T-helper 9 cell (primary cell): ENCODE data around the gene FARS2.
"Not testable (repeated sequence)": the region's sequence is repeated elsewhere in the genome, so short reads cannot be mapped to it uniquely, and the experiment has no call there.

ENCODE experiments used
- DNase-seq: peaks from one replicate; pipeline ENCODE4 v3.0.0-alpha.2; 2020

FARS2 gene

DNA sequence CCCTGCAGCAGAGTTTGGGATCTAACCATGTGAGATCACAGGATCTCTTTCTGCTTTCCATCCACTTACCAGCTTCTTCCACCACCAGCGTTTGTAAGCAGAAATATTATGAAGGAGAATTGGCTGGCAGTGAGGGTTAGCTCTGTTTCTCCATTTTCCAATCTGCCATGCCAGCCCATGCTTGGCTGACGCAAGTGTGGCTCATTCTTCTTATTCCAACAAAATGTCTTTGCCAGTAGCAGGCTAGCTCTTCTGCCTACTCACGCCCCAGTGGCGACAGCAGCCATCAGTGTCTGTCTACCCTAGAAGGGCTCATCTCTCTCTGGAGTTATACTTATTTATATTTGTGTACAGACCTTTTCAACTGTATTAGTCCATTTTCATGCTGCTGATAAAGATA is 286.2 kb downstream of the FARS2 start:
- DNase-seq: no peak

- DNase-seq: no peak
Observed at GRCh38 chr6:5550631-5551030, 289.3 kb downstream of the FARS2 start.

GRCh38 chr6:5552243-5552642 is 290.9 kb downstream of the FARS2 start:
- no peak for DNase-seq

DNA sequence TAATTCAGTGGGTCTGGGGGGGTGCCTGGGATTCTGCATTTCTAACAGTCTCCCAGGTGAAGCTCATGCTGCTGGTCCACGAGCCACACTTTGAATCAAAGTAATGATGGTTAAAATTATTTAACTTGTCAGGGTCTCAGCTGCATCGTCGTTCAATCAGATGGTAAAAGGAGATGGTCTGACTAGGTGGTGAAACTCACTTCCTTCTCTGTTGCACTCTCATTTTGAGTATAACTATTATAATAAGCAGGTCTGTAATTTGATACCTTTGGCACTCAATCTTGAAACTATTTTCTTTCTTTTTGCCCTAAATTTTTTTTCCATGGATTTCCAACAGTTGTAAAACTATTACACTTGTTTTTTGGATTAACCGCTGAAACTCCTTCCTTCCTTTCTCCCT is 292.5 kb downstream of the FARS2 start:
- no peak for DNase-seq

DNA sequence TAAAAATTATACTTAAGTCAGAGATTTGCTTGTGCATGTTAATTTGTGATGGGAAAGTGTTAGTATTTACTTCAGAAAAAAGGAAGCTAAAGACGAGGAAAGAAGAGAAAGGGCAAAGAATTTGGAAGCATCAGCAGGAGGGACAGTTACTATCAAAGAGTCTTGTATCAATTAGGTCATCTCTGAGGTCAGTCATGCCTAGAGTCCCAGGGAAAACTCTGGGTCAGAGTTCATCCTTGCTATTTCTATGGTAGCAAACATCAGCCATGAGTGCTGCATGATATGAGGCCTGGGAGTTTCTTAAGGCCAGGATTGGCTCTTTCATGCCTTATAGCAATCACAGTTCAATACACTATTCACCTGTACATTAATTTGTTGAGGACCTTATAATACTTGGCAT is 292.9 kb downstream of the FARS2 start:
- DNase-seq: no peak

DNA sequence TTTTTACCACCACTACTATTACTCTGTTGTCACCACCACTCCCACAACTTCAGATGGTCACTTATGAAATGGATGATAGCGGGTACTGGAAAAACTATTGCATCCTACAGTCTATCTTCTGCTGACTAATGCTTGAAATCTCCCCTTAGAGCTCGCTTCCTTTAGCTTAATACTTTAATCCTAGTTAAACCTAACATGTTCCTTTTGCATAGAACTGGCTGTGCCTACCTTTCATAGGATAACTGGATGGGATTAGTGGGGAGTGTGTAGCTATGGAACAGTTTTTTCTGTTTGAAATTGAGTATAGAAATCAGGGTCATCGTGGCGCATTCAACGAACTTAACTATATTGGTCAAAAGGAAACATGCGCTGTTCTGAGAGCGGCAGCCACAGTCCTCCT is 294.7 kb downstream of the FARS2 start:
- DNase-seq: no peak

DNA sequence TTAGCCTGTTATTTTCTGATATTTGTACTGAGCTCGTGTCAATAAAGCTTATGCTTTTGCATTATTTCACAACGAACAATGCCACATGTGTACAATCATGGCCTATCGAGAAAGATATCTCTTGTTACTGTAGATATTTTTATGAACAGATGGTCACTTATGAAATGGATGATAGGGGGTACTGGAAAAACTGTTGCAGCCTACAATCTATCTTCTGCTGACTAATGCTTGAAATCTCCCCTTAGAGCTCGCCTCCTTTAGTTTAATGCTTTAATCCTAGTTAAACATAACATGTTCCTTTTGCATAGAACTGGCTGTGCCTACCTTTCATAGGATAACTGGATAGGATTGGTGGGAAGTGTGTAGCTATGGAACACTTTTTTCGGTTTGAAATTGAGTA is 296.2 kb downstream of the FARS2 start:
- no peak for DNase-seq

- DNase-seq: no peak
Observed at GRCh38 chr6:5559651-5560050, 298.3 kb downstream of the FARS2 start.

DNA sequence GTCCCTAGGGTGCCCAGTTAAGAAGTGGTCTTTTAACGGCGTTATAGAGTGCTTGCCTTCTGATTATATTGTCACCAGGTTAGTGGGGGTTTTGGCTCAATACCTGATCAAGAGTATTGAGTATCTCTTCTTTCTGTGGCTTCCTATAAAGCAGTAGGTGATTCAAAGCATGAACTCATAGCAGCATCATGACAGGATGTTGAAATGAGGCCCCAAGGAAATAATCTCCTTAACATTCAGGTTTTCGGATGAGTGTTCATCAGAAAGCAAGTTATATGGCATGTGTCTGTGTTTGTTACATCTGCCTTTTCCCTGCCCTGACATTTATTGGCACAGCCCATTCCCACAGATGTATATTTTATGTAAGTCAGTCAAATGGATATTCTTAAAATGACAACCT is 301.0 kb downstream of the FARS2 start:
- DNase-seq: no peak

- DNase-seq: no peak
Observed at GRCh38 chr6:5563086-5563485, 301.8 kb downstream of the FARS2 start.

GRCh38 chr6:5564746-5565145 is 303.4 kb downstream of the FARS2 start:
- not testable (repeated sequence) for DNase-seq

DNA sequence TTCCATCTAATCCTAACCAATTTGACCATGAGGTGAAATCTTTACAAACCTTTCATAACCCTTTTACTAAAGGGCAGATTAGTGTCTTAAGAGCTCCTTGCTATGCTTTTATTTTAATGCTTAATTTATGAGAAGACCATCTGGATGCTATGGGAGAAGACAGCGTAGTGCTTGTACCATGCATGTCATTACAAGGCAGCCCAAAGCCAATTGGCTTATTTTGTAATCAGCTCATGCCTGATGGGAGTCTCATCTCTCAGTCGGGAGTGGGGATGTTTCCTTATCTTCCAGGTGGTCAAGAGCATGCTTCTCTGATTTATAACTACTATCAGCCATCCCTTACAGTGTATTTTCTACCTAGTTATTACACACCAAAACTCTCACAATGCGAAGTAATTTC is 304.7 kb downstream of the FARS2 start:
- DNase-seq: no peak

DNA sequence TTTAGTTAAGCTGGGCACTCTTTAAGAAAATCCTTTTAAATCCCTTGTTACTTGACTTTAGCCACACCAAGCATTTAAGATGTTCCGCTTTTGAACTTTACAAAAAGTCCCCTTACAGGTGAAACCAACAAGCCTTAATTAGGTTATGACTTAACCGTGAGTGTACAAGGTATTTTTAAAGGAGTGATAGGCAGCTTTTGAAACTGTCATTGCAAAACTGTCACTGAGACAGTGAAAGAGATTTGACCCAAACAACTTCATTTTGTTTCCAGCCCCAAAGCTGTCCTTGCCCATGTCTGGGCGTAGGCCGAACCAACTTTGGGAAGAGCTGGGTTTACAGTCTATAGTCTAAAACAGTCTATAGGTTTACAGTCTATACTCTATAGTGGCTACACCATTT is 305.4 kb downstream of the FARS2 start:
- DNase-seq: no peak

GRCh38 chr6:5567352-5567751 is 306.0 kb downstream of the FARS2 start:
- DNase-seq: no peak

DNA sequence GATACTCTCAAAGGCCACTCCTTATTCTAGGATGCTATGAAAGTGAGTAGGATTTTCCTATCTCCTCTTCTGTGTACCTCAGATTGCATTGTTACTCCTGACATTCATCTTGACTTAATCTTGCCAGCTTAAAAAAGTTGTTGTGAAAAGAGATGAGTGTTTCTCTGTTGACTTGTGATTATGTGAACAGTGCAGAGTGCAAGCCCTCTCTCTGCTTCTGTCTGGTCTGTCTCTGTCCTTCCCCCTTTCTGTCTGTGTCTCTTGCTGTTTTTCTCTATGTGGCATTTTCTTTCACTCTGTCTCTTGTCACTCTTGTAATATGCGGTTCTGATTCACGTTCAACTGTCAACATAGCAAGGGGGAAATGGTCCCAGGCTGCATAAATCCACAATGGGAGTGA is 306.6 kb downstream of the FARS2 start:
- no peak for DNase-seq

DNA sequence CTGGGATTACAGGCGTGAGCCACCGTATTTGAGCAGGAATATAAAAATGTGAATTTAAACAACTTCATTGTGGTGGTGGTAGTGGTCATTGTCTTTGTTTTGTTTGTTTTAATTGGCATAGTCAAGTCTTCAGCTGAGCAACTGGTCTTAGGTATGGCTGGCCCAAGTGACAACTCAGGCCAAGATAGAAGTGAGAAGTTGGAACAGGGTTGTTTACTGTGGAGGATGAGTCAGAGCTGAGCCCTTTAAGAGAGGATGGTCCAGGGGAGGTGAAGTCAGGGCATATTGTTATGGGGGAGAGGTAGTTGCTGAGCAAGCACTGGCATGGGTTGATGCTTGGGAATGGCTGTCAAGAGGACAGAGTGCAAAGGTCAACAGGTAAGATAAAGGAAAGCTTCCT is 308.2 kb downstream of the FARS2 start:
- DNase-seq: no peak

DNA sequence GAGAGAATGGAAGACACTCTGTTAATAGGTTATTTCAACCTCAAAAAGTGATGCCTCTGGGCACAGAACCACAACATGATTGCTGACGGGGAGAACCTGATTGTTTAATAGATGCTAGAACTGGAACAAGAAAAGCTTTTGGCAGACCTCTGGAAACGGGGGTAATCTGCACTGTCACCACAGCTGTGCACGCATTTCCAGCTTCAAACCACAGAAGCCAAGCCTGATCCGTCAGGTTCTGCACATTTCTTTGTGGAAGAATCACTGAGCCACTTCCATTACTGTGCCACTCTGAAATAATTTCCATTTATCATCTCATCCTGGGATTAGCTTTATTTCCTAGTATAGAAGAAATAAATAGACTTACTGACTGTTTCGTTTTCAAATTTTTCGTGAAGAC is 309.3 kb downstream of the FARS2 start:
- no peak for DNase-seq

DNA sequence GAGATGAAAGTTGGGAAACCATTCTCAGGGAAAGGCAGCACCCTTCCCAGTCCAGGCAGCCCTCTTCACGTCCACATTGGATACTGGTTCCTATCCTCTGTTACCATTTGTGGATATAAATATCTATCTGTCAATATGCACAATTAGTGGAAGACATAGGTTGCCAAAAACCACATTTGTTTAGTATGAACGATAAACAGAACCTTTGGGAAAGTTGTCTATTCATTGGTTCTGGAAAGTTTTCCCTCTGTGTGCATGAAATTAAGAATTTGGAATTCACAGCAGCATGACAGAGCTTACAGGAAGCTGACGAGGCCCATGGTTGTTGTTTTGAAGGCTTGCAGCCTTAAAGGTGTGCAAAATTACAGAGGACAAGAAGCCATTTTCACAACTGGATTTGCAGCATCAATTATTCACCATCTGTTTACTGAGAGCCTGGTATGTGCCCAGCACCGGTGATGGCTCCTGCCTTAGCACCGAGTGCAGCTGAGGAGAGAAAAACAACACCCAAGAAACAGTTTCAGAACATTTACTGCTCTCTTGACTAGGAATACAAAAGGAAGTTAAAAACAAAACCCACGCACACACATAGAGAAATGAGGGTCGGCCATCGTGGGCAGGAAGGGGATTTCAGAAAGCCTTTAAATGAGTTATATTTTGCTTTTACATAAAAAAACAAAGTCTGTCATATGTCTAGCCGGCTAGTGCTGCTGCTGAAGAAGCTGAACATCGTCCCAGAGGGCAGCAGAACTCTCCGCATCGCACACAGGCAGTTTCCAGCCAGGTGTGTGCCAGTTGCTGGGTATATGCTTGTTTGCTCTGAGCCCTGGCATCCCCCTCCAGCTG is 319.6 kb downstream of the FARS2 start:
- no peak for DNase-seq

DNA sequence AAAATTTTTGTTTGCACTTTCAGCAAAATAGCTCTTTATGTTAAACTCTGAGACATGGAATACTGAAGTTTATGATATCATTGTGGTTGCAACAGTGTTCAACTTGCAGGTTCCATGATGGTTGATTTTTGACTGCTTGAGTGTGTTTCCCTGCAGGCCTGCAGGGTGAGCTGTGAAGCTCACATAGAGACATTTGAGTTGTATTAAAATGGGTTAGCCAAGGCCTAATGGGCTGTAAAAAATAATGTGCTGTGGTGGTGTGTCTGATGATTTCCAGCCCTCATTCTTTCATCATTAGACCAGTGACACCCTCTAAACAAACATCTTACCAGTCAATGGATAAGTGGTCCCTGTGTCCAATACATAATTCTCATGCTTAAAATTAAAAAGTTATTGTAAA is 321.4 kb downstream of the FARS2 start:
- no peak for DNase-seq

GRCh38 chr6:5583528-5583927 is 322.2 kb downstream of the FARS2 start:
- DNase-seq: no peak

DNA sequence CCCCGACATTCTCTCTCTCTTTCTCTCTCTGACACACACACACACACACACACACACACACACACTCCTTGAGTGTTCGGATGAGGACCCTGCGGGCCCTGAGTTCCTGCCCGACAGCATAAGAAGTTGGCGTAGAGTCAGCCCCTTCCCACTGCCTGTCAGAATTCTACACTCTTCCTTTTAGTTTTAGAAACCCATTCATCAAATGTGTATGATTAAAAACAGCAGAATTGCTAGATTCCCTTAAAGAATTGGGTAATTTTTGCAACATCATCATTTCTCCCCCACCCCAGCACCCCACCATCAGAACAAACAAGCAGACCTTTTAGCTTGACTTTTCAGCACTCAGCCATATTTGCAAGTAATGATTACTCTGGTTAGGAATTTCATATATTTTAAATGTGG is 322.8 kb downstream of the FARS2 start:
- DNase-seq: no peak

DNA sequence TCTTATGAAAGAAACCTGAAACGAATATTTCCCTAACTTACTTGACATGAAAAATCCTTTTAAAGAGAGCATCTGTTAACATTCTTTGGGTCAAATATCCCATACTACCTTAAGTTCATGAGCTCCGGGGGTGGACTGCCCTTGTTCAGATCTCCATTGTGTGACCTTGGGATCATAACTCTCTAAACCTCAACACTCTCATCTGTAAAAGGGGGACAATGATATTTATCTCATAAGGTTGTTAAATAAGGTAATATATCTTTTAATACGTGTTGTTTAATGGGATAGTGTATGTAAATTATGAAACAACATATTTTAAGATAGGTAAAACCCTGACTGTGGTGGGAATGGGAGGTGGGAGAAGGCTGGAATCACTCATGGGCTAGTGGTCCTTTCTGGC is 326.3 kb downstream of the FARS2 start:
- DNase-seq: no peak

- DNase-seq: no peak
Observed at GRCh38 chr6:5589422-5590141, 328.3 kb downstream of the FARS2 start.

DNA sequence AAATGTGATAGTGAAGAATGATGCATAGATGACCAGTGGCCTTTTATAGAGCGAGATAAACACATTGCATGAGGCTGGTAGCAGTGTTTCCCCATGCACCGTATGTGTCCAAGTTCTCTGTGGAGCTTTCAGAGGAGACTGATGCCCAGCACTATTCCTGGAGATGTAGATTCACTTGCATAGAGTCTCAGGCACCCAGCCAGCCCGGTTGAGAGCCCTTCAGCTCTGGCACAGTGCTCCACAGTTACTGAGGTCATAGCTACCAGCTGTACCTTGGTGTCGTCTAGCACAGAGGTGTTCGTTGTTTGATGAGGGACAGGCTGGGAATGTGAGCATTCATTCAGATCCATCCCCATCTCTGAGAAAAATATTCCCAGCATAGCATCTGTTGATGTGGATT is 328.9 kb downstream of the FARS2 start:
- no peak for DNase-seq
